MM.1S (cell line): ENCODE measurements around the gene CYSRT1.

ENCODE experiments used
- EZH2 ChIP-seq: fragments of 300-600 bp; sonication (generic); optimal IDR thresholded peaks from 2 replicates; pipeline ENCODE3; 2017; ENCODE audit warnings: low read depth, mild to moderate bottlenecking, antibody characterized with exemption, low read length, mixed read lengths
- TF ChIP-seq, protein P1 (sequence below): fragments of 300-600 bp; sonication (generic); IDR thresholded peaks from 2 replicates; pipeline ENCODE4 v1.5.1; 2016; ENCODE audit warnings: antibody characterized with exemption, low read length, mixed read lengths

DNA sequence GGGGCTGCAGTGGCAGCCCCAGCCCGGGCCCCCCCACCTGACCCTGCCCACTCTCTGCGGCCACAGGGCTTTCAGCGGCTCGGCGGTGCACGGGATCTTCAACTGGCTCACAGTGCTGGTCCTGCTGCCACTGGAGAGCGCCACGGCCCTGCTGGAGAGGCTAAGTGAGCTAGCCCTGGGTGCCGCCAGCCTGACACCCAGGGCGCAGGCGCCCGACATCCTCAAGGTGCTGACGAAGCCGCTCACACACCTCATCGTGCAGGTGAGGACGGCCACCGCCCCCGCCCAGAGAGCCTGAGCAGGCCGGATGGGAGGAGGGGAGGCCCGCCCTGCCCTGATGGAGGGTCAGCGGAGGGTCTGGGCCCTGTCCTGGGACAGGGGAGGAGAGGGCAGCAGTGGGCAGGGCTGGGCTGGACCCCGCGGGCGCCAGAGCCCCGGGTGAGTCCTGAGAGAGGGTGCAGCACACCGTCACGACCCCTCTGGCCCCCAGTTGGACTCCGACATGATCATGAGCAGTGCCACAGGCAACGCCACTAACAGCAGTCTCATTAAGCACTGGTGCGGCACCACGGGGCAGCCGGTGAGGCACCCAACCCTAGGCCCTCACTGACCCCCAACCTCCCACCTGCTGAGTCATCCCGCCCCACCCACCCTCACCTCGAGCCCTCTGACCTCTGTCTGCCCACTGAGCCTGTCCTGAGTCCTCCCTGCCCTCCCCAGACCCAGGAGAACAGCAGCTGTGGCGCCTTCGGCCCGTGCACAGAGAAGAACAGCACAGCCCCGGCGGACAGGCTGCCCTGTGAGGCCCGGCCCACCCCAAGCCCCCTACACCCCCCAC is 8.4 kb downstream of the CYSRT1 start:
- TF ChIP-seq, protein P1, sequence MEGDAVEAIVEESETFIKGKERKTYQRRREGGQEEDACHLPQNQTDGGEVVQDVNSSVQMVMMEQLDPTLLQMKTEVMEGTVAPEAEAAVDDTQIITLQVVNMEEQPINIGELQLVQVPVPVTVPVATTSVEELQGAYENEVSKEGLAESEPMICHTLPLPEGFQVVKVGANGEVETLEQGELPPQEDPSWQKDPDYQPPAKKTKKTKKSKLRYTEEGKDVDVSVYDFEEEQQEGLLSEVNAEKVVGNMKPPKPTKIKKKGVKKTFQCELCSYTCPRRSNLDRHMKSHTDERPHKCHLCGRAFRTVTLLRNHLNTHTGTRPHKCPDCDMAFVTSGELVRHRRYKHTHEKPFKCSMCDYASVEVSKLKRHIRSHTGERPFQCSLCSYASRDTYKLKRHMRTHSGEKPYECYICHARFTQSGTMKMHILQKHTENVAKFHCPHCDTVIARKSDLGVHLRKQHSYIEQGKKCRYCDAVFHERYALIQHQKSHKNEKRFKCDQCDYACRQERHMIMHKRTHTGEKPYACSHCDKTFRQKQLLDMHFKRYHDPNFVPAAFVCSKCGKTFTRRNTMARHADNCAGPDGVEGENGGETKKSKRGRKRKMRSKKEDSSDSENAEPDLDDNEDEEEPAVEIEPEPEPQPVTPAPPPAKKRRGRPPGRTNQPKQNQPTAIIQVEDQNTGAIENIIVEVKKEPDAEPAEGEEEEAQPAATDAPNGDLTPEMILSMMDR, result no peak
- no peak for TF ChIP-seq EZH2
